Ovary (tissue), 3 donors: ENCODE measurements around the gene CD79B.

Experiments
- EP300 ChIP-seq: sonication (generic); formaldehyde crosslinking; IDR thresholded peaks from one replicate; pipeline ENCODE4 v1.6.1; 2017; ENCODE audit warnings: antibody characterized with exemption
- POLR2A ChIP-seq: fragments of 450-650 bp; IDR thresholded peaks from one replicate; pipeline ENCODE4 v1.6.1; 2017; ENCODE audit warnings: antibody characterized with exemption, mild to moderate bottlenecking, moderate library complexity
- TF ChIP-seq, protein P1 (sequence below), 3 donors: fragments of 450-650 bp in 2 of 3; fragments of 200-600 bp in 1 of 3; IDR thresholded peaks; one replicate each; pipeline versions ENCODE4 v1.5.1 to v1.8.0; 2016 to 2022; ENCODE audit warnings: antibody characterized with exemption in 3 of 3, mild to moderate bottlenecking in 1 of 3
- donor health status: DM: no; HTN: no; CAD: no.

DNA sequence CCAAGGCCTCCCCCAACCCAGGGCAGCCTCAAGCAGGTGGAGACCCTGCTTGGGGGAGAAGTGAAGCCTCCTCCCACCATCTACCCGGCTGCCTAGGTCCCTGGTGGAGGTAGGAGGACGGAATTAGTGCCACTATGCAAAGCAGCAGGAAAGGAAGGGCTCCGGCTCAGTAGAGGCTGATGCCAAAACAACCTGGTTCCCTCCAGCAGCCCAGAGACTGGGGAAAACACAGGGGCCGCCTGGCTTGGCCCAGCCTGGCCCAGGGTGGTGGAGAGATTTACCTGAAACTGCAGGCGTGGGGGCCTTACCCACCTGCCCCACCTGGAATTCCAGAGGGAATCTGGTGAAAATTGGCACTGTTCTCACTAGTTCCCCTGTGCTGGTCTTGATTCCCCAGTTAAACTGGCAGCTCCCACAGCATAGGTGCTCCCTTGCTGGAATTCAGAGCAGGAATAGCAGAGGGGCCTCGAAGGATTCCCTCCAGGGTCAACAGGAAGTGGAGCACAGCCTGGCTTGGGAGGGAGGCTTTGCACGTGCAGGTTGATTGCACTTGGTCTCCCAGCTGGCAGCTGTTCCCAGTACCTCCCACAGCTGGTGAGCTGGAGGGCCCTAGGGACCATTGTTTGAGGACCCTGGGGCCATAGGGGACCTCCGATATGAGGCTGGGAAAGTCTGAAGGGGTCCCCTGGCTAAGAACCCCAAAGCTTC is 4.5 kb downstream of the CD79B start:
- TF ChIP-seq, protein P1, sequence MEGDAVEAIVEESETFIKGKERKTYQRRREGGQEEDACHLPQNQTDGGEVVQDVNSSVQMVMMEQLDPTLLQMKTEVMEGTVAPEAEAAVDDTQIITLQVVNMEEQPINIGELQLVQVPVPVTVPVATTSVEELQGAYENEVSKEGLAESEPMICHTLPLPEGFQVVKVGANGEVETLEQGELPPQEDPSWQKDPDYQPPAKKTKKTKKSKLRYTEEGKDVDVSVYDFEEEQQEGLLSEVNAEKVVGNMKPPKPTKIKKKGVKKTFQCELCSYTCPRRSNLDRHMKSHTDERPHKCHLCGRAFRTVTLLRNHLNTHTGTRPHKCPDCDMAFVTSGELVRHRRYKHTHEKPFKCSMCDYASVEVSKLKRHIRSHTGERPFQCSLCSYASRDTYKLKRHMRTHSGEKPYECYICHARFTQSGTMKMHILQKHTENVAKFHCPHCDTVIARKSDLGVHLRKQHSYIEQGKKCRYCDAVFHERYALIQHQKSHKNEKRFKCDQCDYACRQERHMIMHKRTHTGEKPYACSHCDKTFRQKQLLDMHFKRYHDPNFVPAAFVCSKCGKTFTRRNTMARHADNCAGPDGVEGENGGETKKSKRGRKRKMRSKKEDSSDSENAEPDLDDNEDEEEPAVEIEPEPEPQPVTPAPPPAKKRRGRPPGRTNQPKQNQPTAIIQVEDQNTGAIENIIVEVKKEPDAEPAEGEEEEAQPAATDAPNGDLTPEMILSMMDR (IDR thresholded peaks at IDR 0.05): no peak
- TF ChIP-seq POLR2A: no peak
- no peak for TF ChIP-seq EP300
